Coronary artery (tissue), 2 donors: ENCODE data around the gene LHFPL6.

Experiments used
- DNase-seq: peaks from one replicate; pipeline ENCODE4 v3.0.0-alpha.2; 2017; ENCODE audit warnings: low spot score
- H3K27ac ChIP-seq, 2 donors: fragments of 200-600 bp; sonication (generic); one replicate each; pipeline ENCODE4 v1.5.1; 2016 to 2019
- H3K4me3 ChIP-seq: fragments of 200-600 bp; sonication (generic); 2 replicates; pipeline ENCODE4 v1.5.1; 2016; ENCODE audit warnings: mild to moderate bottlenecking, moderate library complexity
- CTCF ChIP-seq: fragments of 200-600 bp; sonication (generic); IDR thresholded peaks from one replicate; pipeline ENCODE4 v1.5.1; 2019; ENCODE audit warnings: antibody characterized with exemption

LHFPL6 gene

DNA sequence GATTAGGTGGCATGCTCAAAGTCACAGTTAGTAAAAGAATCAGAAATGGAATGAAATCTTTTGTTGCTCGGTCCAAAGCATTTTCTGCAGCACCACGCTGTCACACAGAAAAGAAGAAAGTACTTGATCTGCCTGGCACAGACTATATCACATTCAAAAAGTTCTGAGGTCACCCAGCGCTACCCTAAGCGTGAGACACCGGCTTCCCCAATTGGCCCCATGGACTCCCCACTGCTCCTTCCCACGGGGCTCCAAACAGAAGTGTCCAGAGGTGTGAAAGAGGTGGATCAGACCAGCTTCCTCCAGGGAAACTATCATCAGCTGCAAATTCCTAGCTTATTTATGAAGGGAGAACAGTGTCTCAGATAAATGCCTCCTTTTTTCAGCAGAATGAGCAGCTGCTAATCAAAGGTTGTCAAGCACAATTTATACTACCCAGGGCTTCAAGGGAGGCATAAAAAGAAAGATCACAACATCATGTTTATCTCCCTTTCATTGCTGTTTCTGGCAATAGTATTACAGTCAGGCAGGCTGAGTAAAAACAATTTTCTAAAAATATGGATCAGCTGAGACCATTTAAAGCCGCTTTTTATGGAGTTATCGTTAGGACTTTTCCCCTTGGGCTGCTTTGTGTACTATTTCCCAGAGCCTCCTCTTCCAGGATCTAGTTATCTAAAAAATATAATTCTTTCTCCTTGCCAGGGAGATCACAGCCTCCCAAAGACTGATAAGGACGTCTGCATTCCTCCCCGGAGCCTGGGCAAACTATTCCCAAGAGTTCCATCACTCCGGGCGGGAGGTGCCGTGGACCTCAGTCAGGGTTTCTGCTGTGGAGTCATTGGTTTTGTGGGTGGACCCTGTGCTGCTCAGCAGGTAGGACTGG, 208.0 kb downstream of the LHFPL6 start:
- DNase-seq, result no peak
- TF ChIP-seq CTCF, result no peak
- Histone ChIP-seq H3K4me3 (peak overlapping the region; percentile 56), H3K27ac (peak overlapping the region; percentile 77 to 80)

GRCh38 chr13:39391761-39392160, 211.2 kb downstream of the LHFPL6 start:
- no peak for TF ChIP-seq CTCF
- Histone ChIP-seq H3K4me3 (no peak overlapping the region), H3K27ac (no peak overlapping the region)
- no peak for DNase-seq

- Histone ChIP-seq H3K4me3 (no peak overlapping the region), H3K27ac (no peak overlapping the region)
- DNase-seq, result no peak
- TF ChIP-seq CTCF, result no peak
Observed at GRCh38 chr13:39389013-39389412, 214.0 kb downstream of the LHFPL6 start.

GRCh38 chr13:39385621-39386231, 217.3 kb downstream of the LHFPL6 start:
- Histone ChIP-seq H3K27ac (peak overlapping the region in 1 of 2 donors; percentile 36), H3K4me3 (no peak overlapping the region)
- DNase-seq, result no peak
- no peak for TF ChIP-seq CTCF

- no peak for DNase-seq
- H3K4me3 ChIP-seq, result no peak overlapping the region
- H3K27ac ChIP-seq, result peak overlapping the region in 1 of 2 donors; percentile 18
- TF ChIP-seq CTCF, result no peak
Observed at GRCh38 chr13:39385154-39385553, 217.8 kb downstream of the LHFPL6 start.

DNA sequence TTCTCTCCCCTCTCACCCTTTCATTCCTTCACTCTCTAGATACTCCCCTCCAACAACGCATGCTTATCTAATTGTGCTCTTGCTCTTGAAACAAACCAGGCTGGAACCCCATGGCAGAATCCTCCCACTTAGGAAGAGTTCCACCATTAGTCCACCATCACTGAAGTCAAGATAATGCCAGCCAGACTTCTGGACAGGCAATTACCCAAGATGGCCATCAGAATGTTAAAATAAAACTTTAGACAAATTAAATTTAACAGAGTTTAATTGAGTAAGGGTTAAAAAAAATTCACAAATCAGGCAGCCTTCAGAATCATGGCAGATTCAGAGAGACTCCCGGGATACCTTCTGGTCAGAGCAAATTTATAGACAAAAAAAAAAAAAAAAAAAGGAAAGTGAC, 221.5 kb downstream of the LHFPL6 start:
- no peak for TF ChIP-seq CTCF
- DNase-seq, result no peak
- no peak overlapping the region for H3K27ac ChIP-seq
- H3K4me3 ChIP-seq, result no peak overlapping the region
